HG03520 (cell line): ENCODE results near the gene SCAANT1.

Experiments
- ATAC-seq: cut with Tn5 transposase; IDR thresholded peaks from one replicate; pipeline ENCODE4 v1.9.1; 2021; ENCODE audit warnings: mild to moderate bottlenecking, moderate library complexity; ENCODE audit not compliant: unreplicated experiment

SCAANT1 gene

GRCh38 chr3:63911873-63912767 lies at the start of gene SCAANT1:
SCAANT1 (minus strand) TSS chr3:63912383.
- peak; percentile 69 for ATAC-seq

GRCh38 chr3:63961891-63962290 lies 49.7 kb upstream of the SCAANT1 start:
- peak; percentile 89 for ATAC-seq

- no peak for ATAC-seq
These were observed 48.0 kb upstream of the SCAANT1 start for GRCh38 chr3:63960048-63960711.

- ATAC-seq: no peak
These were observed 47.0 kb upstream of the SCAANT1 start for GRCh38 chr3:63959146-63959545.

GRCh38 chr3:63955830-63956545 lies 43.8 kb upstream of the SCAANT1 start:
- no peak for ATAC-seq

GRCh38 chr3:63955036-63955650 lies 43.0 kb upstream of the SCAANT1 start:
- ATAC-seq: no peak

GRCh38 chr3:63954182-63954581 lies 42.0 kb upstream of the SCAANT1 start:
- ATAC-seq: no peak

- ATAC-seq: no peak
These were observed 40.0 kb upstream of the SCAANT1 start for GRCh38 chr3:63952248-63952594.

- peak; percentile 50 for ATAC-seq
These were observed 39.5 kb upstream of the SCAANT1 start for GRCh38 chr3:63951492-63952247.

GRCh38 chr3:63950698-63951097 lies 38.5 kb upstream of the SCAANT1 start:
- no peak for ATAC-seq

- no peak for ATAC-seq
These were observed 36.8 kb upstream of the SCAANT1 start for GRCh38 chr3:63949005-63949404.

GRCh38 chr3:63947594-63947993 lies 35.4 kb upstream of the SCAANT1 start:
- ATAC-seq: no peak

- no peak for ATAC-seq
These were observed 34.6 kb upstream of the SCAANT1 start for GRCh38 chr3:63946753-63947152.

- ATAC-seq: no peak
These were observed 33.4 kb upstream of the SCAANT1 start for GRCh38 chr3:63945558-63946096.

GRCh38 chr3:63943678-63944077 lies 31.5 kb upstream of the SCAANT1 start:
- ATAC-seq: no peak

- no peak for ATAC-seq
These were observed 30.3 kb upstream of the SCAANT1 start for GRCh38 chr3:63942528-63942927.

- ATAC-seq: no peak
These were observed 28.2 kb upstream of the SCAANT1 start for GRCh38 chr3:63940389-63940757.

GRCh38 chr3:63937661-63938651 lies 25.8 kb upstream of the SCAANT1 start:
- ATAC-seq: peak; percentile 76

GRCh38 chr3:63936925-63937324 lies 24.7 kb upstream of the SCAANT1 start:
- no peak for ATAC-seq
